MM.1S (cell line): Measurements from ENCODE around the gene CHN1.

Experiments
- EZH2phosphoT487 ChIP-seq: fragments of 300-600 bp; sonication (generic); IDR thresholded peaks from 2 replicates; pipeline ENCODE4 v1.6.1; 2018; ENCODE audit warnings: antibody characterized with exemption, low read length
- TF ChIP-seq, protein P1 (sequence below): fragments of 300-600 bp; sonication (generic); IDR thresholded peaks from 2 replicates; pipeline ENCODE4 v1.5.1; 2016; ENCODE audit warnings: antibody characterized with exemption, low read length, mixed read lengths

DNA sequence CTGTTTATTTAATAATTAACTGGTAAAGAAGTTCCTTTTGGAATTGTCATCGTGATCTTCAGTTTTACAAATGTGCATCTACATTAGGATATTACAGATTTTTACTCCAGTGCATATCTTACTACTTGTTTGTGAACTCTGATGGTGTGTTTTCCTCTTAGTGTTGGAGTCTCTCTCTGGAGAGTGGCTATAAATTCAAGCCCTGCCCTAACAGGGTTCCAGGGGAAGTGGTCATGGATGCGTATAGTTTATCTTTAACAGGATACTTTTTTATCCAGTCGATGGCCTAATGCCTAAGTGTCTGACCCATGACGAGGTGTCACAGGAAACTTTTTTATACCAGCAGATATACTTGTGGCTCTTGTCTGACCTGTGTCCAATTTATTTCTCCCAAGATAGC, 75.4 kb downstream of the CHN1 start:
- TF ChIP-seq, protein P1, sequence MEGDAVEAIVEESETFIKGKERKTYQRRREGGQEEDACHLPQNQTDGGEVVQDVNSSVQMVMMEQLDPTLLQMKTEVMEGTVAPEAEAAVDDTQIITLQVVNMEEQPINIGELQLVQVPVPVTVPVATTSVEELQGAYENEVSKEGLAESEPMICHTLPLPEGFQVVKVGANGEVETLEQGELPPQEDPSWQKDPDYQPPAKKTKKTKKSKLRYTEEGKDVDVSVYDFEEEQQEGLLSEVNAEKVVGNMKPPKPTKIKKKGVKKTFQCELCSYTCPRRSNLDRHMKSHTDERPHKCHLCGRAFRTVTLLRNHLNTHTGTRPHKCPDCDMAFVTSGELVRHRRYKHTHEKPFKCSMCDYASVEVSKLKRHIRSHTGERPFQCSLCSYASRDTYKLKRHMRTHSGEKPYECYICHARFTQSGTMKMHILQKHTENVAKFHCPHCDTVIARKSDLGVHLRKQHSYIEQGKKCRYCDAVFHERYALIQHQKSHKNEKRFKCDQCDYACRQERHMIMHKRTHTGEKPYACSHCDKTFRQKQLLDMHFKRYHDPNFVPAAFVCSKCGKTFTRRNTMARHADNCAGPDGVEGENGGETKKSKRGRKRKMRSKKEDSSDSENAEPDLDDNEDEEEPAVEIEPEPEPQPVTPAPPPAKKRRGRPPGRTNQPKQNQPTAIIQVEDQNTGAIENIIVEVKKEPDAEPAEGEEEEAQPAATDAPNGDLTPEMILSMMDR, result no peak
- TF ChIP-seq EZH2phosphoT487, result no peak
